ENCODE measurements around the gene ATP6V1F.

GRCh38 chr7:128899392-128899791 is 36.7 kb downstream of the ATP6V1F start:
- TF ChIP-seq EZH2 (IDR thresholded peaks at IDR 0.05) = no peak
- no peak for TF ChIP-seq CTCF (IDR thresholded peaks at IDR 0.05)
